GM23338 (cell line): ENCODE results near the gene WWOX. TPM values are rescaled to one million over a fixed set of nuclear protein-coding genes. Genes with fewer than 3 reads are reported as not detected.

Experiments
- ATAC-seq: fragments of 200-7000 bp; cut with Tn5 transposase; 3 replicates; pipeline ENCODE4 v1.9.1; 2020
- DNase-seq: peaks from one replicate; pipeline ENCODE4 v3.0.0-alpha.2; 2015; ENCODE audit warnings: low spot score
- H2AFZ ChIP-seq: fragments of 200-600 bp; sonication (generic); 2 replicates; pipeline ENCODE4 v1.8.0; 2016; ENCODE audit warnings: antibody characterized with exemption, mild to moderate bottlenecking, moderate library complexity
- H3F3A ChIP-seq: fragments of 200-600 bp; sonication (generic); replicated peaks from 2 replicates; pipeline ENCODE4 v1.8.0; 2017; ENCODE audit warnings: antibody characterized with exemption, mixed run types, low read depth
- H3K27ac ChIP-seq: fragments of 200-600 bp; sonication (generic); 2 replicates; pipeline ENCODE4 v1.6.1; 2016; ENCODE audit warnings: low read depth
- H3K27me3 ChIP-seq: fragments of 200-600 bp; sonication (generic); 2 replicates; pipeline ENCODE4 v1.8.0; 2016; ENCODE audit warnings: mild to moderate bottlenecking, mixed run types, moderate library complexity; ENCODE audit not compliant: insufficient read depth
- H3K36me3 ChIP-seq: fragments of 200-600 bp; sonication (generic); 2 replicates; pipeline ENCODE4 v1.8.0; 2016; ENCODE audit warnings: mild to moderate bottlenecking; ENCODE audit not compliant: insufficient read depth
- H3K4me1 ChIP-seq: fragments of 200-600 bp; sonication (generic); 2 replicates; pipeline ENCODE4 v1.8.0; 2016; ENCODE audit warnings: mild to moderate bottlenecking, moderate library complexity; ENCODE audit not compliant: insufficient read depth
- H3K4me2 ChIP-seq: fragments of 200-600 bp; sonication (generic); 2 replicates; pipeline ENCODE4 v1.7.1; 2017; ENCODE audit warnings: mixed run types
- H3K4me3 ChIP-seq: fragments of 200-600 bp; sonication (generic); 2 replicates; pipeline ENCODE4 v1.6.1; 2016; ENCODE audit warnings: mixed run types
- H3K79me2 ChIP-seq: fragments of 200-600 bp; sonication (generic); replicated peaks from 2 replicates; pipeline ENCODE4 v1.8.0; 2017; ENCODE audit warnings: mild to moderate bottlenecking; ENCODE audit not compliant: insufficient read depth
- H3K9me2 ChIP-seq: fragments of 200-600 bp; sonication (generic); 2 replicates; pipeline ENCODE4 v1.8.0; 2017; ENCODE audit not compliant: insufficient read depth
- H4K20me1 ChIP-seq: fragments of 200-600 bp; sonication (generic); replicated peaks from 2 replicates; pipeline ENCODE4 v1.8.0; 2017; ENCODE audit warnings: mild to moderate bottlenecking; ENCODE audit not compliant: insufficient read depth
- H3K27ac Mint-ChIP-seq: 2 replicates; pipeline ENCODE4 v1.8.0; 2020; ENCODE audit warnings: inconsistent platforms, mild to moderate bottlenecking, moderate library complexity, mixed read lengths
- H3K27me3 Mint-ChIP-seq: 3 replicates; pipeline ENCODE4 v1.8.0; 2022; ENCODE audit warnings: low read depth, mild to moderate bottlenecking, moderate library complexity, mixed read lengths, inconsistent platforms; ENCODE audit not compliant: insufficient read depth, poor library complexity
- H3K36me3 Mint-ChIP-seq: 3 replicates; pipeline ENCODE4 v1.8.0; 2021; ENCODE audit warnings: low read depth, mild to moderate bottlenecking, inconsistent platforms, moderate library complexity, mixed read lengths
- H3K4me1 Mint-ChIP-seq: 3 replicates; pipeline ENCODE4 v1.8.0; 2020; ENCODE audit warnings: mild to moderate bottlenecking, inconsistent platforms, mixed read lengths
- H3K4me3 Mint-ChIP-seq: 3 replicates; pipeline ENCODE4 v1.8.0; 2021; ENCODE audit warnings: moderate library complexity, mild to moderate bottlenecking, inconsistent platforms, mixed read lengths
- H3K9me3 Mint-ChIP-seq: 3 replicates; pipeline ENCODE4 v1.8.0; 2020; ENCODE audit warnings: moderate library complexity, mild to moderate bottlenecking, inconsistent platforms, mixed read lengths
- CREB1 ChIP-seq: fragments of 250-450 bp; sonication (Bioruptor Pico); IDR thresholded peaks from 2 replicates; pipeline ENCODE4 v1.5.0; 2020; ENCODE audit warnings: low read depth, mild to moderate bottlenecking, moderate library complexity
- CTCF ChIP-seq, 2 experiments: fragments of 200-600 bp in 1 of 2; sonication (generic) in 1 of 2; conservative IDR thresholded peaks; 2 replicates each; pipeline versions ENCODE4 v1.5.1 to v1.6.1; 2016 to 2017; ENCODE audit warnings: antibody characterized with exemption in 2 of 2, low read depth in 2 of 2, mild to moderate bottlenecking in 2 of 2, moderate library complexity in 1 of 2
- EZH2 ChIP-seq: fragments of 200-600 bp; sonication (generic); IDR thresholded peaks from one replicate; pipeline ENCODE4 v1.8.0; 2017; ENCODE audit warnings: antibody characterized with exemption, mild to moderate bottlenecking, low read depth; ENCODE audit not compliant: unreplicated experiment
- EZH2phosphoT487 ChIP-seq: fragments of 200-600 bp; sonication (generic); IDR thresholded peaks from one replicate; pipeline ENCODE4 v1.8.1; 2018; ENCODE audit warnings: antibody characterized with exemption; ENCODE audit not compliant: unreplicated experiment
- JUNB ChIP-seq: IDR thresholded peaks from one replicate; pipeline ENCODE4 v1.6.1; 2016; ENCODE audit warnings: antibody characterized with exemption; ENCODE audit not compliant: unreplicated experiment
- NANOG ChIP-seq: IDR thresholded peaks from 2 replicates; pipeline ENCODE4 v1.6.1; 2016; ENCODE audit warnings: antibody characterized with exemption, borderline replicate concordance
- POLR2AphosphoS5 ChIP-seq: IDR thresholded peaks from 2 replicates; pipeline ENCODE4 v1.6.1; 2016; ENCODE audit warnings: antibody characterized with exemption, low read depth
- STAT1 ChIP-seq: IDR thresholded peaks from one replicate; pipeline ENCODE4 v1.6.1; 2016; ENCODE audit warnings: antibody characterized with exemption; ENCODE audit not compliant: unreplicated experiment
- ZNF114 ChIP-seq: fragments of 250-450 bp; sonication (Bioruptor Pico); IDR thresholded peaks from 2 replicates; pipeline ENCODE4 v1.5.0; 2020; ENCODE audit warnings: mild to moderate bottlenecking, moderate library complexity
- ZNF331 ChIP-seq: fragments of 250-450 bp; sonication (Bioruptor Pico); IDR thresholded peaks from 2 replicates; pipeline ENCODE4 v1.5.0; 2020; ENCODE audit warnings: low read depth, mild to moderate bottlenecking, moderate library complexity
- polyA plus RNA-seq: library from polyadenylated mRNA; unstranded; fragments of >200 nt; fragmentation: Nextera tagmentation; extraction: Ambion mirVana; gene quantifications from 2 replicates; pipeline ENCODE4 v1.2.1, GENCODE V29; 2016
- total RNA-seq: library from RNA; depleted of rRNA; stranded (reverse); fragments of >200 nt; shearing (Covaris generic); gene quantifications from 2 replicates; pipeline ENCODE4 v1.2.3, GENCODE V29; 2014
- TF ChIP-seq, protein P1 (sequence below): IDR thresholded peaks from 2 replicates; pipeline ENCODE4 v1.6.1; 2016; ENCODE audit warnings: antibody characterized with exemption
- TF ChIP-seq, protein P2 (sequence below): IDR thresholded peaks from one replicate; pipeline ENCODE4 v1.6.1; 2018; ENCODE audit warnings: antibody characterized with exemption; ENCODE audit not compliant: unreplicated experiment
- TF ChIP-seq, protein P3 (sequence below): fragments of 250-450 bp; sonication (Bioruptor Pico); IDR thresholded peaks from 2 replicates; pipeline ENCODE4 v1.5.0; 2020; ENCODE audit warnings: mild to moderate bottlenecking, moderate library complexity

Gene WWOX
- total and polyA plus RNA-seq, 2 experiments from 2014 or later = 10.0 to 19.3 TPM

DNA sequence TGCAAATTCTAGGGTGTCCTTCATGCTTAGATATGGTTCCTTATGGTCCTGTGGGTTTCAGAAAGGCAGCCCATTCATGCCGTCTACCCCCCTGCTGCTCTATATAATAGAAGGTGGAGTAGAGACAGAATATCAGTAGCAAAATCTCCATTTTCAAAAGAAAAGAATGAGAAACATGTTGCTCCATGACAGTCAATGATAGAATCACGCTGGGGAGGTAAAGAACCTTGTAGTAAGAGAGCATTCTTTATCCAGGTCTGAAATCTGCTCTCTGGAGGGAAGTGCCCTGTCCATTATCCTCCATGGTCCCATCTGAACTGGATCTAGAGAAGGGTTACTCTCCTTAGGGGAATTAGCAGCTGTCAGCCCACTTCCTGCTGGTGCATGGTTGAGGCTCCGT is 272.8 kb downstream of the WWOX start:
- Histone ChIP-seq H3K27me3 (no peaks in the 10 kb centered on the region), H2AFZ (no peak overlapping the region), H3K4me1 (peaks cover 19% of the 10 kb centered on the region), H3K9me2 (peaks cover 3% of the 10 kb centered on the region; the same call in 1 of the 2 replicates), H3K36me3 (no peaks in the 10 kb centered on the region), H3F3A (no peaks in the 10 kb centered on the region), H3K27ac (no peak overlapping the region), H3K4me2 (peak overlapping the region; percentile 52), H4K20me1 (no peaks in the 10 kb centered on the region), H3K4me3 (no peak overlapping the region; the same call in 1 of the 2 replicates), H3K79me2 (no peaks in the 10 kb centered on the region)
- Mint-ChIP-seq H3K4me3 (no peak overlapping the region), H3K27me3 (no peaks in the 10 kb centered on the region), H3K9me3 (peaks cover 3% of the 10 kb centered on the region; the same call in 1 of the 3 replicates), H3K4me1 (peaks cover 34% of the 10 kb centered on the region), H3K36me3 (no peaks in the 10 kb centered on the region), H3K27ac (no peak overlapping the region)
- ATAC-seq = peak; percentile 86
- DNase-seq = peak; percentile 30
- TF ChIP-seq EZH2 (no peak), CREB1 (CRISPR knock-in tag) (no peak), ZNF331 (no peak), STAT1 (no peak), CTCF (conservative IDR thresholded peaks at IDR 0.05; ENCODE audit: low read depth in 2 of 2) (no peak), JUNB (no peak), ZNF114 (CRISPR knock-in tag) (no peak), EZH2phosphoT487 (no peak), NANOG (no peak), POLR2AphosphoS5 (no peak)
- TF ChIP-seq, protein P1, sequence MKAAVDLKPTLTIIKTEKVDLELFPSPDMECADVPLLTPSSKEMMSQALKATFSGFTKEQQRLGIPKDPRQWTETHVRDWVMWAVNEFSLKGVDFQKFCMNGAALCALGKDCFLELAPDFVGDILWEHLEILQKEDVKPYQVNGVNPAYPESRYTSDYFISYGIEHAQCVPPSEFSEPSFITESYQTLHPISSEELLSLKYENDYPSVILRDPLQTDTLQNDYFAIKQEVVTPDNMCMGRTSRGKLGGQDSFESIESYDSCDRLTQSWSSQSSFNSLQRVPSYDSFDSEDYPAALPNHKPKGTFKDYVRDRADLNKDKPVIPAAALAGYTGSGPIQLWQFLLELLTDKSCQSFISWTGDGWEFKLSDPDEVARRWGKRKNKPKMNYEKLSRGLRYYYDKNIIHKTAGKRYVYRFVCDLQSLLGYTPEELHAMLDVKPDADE = no peak
- TF ChIP-seq, protein P2, sequence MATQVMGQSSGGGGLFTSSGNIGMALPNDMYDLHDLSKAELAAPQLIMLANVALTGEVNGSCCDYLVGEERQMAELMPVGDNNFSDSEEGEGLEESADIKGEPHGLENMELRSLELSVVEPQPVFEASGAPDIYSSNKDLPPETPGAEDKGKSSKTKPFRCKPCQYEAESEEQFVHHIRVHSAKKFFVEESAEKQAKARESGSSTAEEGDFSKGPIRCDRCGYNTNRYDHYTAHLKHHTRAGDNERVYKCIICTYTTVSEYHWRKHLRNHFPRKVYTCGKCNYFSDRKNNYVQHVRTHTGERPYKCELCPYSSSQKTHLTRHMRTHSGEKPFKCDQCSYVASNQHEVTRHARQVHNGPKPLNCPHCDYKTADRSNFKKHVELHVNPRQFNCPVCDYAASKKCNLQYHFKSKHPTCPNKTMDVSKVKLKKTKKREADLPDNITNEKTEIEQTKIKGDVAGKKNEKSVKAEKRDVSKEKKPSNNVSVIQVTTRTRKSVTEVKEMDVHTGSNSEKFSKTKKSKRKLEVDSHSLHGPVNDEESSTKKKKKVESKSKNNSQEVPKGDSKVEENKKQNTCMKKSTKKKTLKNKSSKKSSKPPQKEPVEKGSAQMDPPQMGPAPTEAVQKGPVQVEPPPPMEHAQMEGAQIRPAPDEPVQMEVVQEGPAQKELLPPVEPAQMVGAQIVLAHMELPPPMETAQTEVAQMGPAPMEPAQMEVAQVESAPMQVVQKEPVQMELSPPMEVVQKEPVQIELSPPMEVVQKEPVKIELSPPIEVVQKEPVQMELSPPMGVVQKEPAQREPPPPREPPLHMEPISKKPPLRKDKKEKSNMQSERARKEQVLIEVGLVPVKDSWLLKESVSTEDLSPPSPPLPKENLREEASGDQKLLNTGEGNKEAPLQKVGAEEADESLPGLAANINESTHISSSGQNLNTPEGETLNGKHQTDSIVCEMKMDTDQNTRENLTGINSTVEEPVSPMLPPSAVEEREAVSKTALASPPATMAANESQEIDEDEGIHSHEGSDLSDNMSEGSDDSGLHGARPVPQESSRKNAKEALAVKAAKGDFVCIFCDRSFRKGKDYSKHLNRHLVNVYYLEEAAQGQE = no peak
- TF ChIP-seq, protein P3, sequence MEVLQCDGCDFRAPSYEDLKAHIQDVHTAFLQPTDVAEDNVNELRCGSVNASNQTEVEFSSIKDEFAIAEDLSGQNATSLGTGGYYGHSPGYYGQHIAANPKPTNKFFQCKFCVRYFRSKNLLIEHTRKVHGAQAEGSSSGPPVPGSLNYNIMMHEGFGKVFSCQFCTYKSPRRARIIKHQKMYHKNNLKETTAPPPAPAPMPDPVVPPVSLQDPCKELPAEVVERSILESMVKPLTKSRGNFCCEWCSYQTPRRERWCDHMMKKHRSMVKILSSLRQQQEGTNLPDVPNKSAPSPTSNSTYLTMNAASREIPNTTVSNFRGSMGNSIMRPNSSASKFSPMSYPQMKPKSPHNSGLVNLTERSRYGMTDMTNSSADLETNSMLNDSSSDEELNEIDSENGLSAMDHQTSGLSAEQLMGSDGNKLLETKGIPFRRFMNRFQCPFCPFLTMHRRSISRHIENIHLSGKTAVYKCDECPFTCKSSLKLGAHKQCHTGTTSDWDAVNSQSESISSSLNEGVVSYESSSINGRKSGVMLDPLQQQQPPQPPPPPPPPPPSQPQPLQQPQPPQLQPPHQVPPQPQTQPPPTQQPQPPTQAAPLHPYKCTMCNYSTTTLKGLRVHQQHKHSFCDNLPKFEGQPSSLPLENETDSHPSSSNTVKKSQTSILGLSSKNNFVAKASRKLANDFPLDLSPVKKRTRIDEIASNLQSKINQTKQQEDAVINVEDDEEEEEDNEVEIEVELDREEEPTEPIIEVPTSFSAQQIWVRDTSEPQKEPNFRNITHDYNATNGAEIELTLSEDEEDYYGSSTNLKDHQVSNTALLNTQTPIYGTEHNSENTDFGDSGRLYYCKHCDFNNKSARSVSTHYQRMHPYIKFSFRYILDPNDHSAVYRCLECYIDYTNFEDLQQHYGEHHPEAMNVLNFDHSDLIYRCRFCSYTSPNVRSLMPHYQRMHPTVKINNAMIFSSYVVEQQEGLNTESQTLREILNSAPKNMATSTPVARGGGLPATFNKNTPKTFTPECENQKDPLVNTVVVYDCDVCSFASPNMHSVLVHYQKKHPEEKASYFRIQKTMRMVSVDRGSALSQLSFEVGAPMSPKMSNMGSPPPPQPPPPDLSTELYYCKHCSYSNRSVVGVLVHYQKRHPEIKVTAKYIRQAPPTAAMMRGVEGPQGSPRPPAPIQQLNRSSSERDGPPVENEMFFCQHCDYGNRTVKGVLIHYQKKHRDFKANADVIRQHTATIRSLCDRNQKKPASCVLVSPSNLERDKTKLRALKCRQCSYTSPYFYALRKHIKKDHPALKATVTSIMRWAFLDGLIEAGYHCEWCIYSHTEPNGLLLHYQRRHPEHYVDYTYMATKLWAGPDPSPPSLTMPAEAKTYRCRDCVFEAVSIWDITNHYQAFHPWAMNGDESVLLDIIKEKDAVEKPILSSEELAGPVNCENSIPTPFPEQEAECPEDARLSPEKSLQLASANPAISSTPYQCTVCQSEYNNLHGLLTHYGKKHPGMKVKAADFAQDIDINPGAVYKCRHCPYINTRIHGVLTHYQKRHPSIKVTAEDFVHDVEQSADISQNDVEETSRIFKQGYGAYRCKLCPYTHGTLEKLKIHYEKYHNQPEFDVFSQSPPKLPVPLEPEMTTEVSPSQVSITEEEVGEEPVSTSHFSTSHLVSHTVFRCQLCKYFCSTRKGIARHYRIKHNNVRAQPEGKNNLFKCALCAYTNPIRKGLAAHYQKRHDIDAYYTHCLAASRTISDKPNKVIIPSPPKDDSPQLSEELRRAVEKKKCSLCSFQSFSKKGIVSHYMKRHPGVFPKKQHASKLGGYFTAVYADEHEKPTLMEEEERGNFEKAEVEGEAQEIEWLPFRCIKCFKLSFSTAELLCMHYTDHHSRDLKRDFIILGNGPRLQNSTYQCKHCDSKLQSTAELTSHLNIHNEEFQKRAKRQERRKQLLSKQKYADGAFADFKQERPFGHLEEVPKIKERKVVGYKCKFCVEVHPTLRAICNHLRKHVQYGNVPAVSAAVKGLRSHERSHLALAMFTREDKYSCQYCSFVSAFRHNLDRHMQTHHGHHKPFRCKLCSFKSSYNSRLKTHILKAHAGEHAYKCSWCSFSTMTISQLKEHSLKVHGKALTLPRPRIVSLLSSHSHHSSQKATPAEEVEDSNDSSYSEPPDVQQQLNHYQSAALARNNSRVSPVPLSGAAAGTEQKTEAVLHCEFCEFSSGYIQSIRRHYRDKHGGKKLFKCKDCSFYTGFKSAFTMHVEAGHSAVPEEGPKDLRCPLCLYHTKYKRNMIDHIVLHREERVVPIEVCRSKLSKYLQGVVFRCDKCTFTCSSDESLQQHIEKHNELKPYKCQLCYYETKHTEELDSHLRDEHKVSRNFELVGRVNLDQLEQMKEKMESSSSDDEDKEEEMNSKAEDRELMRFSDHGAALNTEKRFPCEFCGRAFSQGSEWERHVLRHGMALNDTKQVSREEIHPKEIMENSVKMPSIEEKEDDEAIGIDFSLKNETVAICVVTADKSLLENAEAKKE (CRISPR knock-in tag) = no peak
